MV-4-11 (cell line): Measurements from ENCODE around the gene SULF2.

Experiments
- DNase-seq: peaks from one replicate; lab custom pipeline; 2025; lab: John Stamatoyannopoulos, UW

SULF2 gene

DNA sequence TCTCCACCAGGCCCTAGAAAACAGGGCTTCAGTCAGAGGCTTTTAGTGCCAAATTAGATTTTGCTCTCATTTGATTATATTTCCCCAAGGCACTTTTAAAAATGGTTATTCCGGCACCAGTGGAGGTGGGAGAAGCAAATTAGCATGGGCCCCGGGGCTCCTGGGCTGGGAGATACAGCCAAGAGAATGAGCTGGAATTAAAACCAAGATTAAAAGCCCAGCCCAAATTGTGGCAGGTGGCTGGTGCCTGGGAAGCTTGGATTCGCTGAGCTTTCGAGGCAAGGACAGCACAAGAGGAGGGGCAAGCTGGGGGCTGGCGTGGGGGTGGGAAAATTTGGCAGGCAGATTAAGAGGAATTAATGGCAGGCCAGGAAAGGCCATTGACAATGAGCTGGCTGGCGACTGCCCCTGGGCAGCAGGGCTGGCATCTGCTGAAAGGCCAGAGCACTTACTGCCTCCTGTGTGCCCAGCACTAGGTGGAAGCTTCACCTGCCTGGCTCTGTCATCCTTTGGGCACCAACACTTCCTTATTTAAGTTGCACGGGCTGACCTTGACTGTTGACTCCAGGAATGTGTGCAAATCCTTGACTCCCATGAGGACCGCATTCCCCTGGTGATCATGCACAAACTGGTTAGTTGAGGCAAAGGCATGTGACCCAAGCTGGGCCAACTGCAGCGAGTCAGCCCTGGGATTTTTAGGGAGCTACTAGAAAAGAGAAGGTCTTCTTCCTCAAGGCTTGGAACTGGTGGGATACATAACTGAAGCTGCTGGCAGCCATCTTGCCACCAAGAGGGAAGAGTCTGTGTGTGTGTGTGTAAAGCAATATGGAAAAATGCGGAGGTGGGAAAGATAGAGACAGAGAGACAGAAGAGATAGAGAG lies 76.1 kb downstream of the SULF2 start:
- no peak for DNase-seq

DNA sequence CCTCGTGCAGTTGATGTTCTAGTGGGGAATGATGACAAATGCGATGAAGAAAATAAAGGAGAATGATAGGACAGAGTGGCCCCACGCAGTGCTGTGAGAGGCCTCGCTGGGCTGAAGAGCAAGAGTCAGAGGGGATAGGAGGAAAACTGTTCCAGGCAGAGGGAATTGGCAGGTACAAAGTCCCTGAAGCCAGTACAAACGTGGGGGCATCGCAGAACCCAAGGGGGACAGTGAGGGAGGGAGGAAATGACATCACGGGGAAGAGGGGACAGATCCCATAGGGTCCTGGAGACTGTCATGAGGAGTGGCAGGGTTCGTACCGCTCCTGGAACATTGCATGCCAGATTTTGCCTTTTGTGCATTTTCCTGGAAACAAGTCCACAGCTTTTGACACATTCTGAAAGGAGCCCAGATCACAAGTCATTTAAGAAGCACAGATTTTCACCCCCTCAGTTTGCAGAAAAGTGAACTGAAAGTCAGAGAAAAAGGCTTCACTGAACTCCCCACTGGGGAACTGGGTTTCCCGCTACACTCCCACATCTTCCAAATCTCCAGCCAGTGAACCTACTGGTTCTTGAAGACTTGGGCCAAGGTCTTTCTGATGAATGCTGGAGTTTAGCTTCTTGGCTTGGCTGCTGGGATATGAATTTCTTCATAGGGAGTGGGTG lies 77.0 kb downstream of the SULF2 start:
- peak; percentile 72 for DNase-seq

DNA sequence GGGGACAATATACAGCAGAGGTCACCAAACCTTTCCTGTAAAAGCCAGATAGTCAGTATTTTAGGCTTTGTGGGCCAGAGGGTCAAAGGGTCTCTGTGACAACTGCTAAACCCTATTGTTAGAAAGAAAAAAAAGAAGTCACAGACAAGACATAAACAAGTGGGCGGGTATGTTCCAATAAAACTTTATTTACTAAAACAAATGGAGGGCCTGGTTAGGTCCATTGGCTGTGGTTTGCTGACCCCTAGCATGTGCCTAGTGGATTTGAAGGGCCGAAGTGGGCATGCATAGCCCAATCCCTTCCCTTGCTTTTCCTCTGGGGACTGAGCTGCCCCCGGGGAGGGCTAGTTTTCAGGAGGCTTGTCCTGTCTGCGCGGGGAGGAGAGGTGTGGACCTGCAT lies 78.9 kb downstream of the SULF2 start:
- no peak for DNase-seq

DNA sequence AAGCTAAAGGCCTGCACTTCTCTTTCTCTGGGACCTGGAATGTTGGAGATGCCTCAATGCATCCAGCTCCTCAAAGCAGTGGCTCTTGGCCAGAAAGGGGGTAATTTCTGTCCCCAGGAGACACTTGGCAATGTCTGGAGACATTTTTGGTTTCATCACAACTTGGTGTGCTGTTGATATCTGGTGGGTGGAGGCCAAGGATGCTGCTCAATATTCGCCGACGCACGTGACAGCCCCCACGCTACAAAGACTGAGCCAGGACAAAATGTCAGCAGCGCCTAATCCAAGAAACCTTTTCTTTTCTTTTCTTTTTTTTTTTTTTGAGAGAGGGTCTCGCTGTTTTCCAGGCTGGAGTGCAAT lies 79.8 kb downstream of the SULF2 start:
- DNase-seq = no peak

DNA sequence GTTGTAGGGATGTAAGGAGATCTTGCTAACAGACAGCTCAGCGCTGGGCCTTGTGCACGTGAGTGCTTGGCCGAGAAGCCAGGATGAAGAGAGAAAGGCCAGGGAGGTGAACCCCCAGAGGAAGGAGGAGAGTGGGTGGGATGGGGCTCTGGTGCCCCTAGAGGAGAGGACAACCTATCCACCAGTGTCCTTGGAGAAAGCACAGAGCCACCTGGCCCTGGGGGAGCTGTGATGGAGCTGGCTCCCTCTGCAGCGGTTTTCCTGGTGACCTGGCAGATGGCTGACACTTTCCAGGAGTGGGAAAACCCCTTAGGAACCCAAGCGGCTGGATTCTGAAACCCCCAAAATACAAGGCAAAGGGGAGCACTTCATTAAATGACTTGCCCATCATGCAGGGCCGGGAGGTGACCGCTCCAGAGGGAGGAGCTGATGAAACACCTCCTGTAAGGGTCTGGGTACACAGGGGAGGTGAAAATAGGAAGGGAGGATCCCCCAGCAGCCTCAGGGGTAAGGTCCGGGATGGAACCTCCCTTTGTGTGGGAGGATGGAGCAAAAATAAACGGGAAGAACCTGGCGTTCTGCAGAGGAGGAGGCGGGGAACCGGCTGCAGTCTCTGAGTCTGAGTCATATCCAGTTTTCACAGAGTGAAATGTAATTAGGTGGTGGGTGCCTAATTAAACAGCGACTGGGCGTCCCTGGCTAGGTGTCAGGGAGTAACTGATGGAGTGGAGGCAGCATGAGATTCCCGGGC lies 80.4 kb downstream of the SULF2 start:
- no peak for DNase-seq

DNA sequence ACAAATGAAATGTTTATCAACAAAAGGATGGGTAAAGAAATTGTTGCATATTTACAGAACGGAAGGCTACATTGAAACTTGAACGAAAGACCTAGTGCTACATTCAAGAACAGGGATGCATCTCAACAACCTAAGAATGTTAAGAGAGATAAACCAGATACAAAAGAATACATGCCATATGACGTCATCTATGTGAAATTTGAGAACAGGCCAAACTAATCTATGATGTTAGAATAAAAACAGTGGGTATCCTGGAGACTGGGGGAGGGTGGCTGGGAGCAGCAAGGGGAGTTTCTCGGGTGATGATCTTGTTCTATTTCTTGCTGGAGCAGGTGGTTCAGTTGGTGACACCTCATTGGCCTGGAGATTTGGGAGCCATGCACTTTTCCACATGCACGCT lies 81.5 kb downstream of the SULF2 start:
- DNase-seq = no peak

DNA sequence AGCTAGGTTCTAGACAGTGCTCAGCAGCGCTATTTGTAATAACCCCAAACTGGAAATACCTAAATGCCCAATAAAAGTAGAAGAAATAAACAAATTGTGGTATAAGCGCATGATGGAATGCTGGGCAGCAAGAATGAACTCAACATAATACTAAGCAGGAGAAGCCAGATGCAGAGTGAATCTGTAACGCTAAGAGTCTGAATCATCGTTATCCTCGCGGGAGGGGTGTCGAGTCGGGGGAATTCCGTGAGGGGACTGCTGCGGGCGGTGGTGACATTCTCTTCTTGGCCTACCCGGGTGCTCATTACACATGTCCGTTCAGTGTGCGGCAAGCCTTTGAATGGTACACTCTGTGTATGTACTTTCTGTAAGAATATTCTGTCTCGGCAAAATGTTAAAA lies 83.7 kb downstream of the SULF2 start:
- no peak for DNase-seq

DNA sequence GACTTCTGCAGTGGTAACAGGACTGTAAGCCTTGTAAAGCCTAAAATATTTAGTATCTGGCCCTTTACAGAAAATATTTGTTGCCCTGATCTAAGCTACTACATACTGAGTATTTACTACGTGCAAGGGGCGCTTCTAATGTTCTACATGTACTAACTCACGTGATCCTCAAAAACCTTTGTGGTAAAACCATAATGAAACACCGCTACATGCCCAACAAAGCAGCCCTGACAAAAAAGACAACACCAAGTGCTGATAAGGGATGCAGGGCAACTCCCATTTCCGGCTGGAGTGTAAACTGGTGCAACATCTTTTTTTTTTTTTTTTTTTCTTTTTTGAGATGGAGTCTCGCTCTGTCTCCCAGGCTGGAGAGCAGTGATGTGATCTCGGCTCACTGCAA lies 85.0 kb downstream of the SULF2 start:
- no peak for DNase-seq

DNA sequence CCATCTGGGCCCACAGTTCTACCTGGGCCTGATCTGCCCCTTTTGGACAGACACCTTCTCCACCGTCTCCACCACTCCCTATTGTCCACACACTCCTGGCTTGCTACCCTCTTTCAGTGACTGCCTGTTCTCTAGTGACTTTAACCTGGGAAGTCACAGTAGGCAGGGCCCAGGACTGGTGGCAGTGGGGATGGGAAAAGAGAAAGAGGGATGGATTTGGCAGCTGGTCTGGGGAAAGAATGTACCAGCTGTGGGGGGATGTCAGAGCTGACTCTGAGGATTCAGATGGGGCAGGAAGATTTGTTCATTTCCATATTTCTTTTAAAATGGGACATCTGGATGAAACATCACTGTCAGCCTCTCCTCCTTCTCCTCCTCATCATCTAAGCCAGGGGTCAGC lies 85.5 kb downstream of the SULF2 start:
- no peak for DNase-seq

DNA sequence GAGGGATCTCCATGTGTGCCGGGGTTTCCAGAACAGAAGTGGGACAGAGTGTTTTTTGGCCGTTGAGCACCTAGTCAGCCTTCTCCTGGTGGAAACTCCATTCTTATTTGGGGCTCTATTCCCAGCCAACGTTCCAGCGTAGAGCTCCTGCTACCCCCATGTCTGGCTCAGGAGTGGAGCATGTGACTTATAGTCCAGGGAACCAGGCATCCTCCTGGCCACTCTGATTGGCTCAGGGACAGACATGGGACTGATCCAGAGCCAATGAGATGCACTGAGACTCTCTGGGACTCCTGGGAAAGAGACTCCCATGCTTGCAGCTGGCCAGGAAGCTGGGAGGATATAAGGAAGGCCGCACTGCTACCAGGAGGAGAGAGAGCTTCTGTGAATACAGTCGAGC lies 87.1 kb downstream of the SULF2 start:
- no peak for DNase-seq

DNA sequence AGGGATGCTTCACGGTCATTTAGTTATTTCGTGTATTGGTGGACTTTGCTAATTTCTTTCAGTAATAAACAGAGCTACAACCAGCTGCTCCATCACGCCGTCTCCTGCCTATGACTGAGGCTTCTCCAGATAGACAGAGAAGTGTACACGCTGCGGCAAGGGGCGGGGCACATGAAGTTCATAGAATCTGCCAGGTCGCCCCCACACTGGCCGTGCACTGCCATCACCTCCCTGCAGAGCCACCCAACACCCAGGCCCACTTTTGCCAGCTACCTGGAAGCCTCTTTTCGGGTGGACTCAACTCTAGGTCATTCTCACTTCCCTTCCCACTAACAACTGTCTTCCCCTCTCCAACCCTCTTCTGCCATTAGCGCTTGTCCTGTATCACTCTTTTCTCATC lies 88.4 kb downstream of the SULF2 start:
- peak; percentile 45 for DNase-seq

DNA sequence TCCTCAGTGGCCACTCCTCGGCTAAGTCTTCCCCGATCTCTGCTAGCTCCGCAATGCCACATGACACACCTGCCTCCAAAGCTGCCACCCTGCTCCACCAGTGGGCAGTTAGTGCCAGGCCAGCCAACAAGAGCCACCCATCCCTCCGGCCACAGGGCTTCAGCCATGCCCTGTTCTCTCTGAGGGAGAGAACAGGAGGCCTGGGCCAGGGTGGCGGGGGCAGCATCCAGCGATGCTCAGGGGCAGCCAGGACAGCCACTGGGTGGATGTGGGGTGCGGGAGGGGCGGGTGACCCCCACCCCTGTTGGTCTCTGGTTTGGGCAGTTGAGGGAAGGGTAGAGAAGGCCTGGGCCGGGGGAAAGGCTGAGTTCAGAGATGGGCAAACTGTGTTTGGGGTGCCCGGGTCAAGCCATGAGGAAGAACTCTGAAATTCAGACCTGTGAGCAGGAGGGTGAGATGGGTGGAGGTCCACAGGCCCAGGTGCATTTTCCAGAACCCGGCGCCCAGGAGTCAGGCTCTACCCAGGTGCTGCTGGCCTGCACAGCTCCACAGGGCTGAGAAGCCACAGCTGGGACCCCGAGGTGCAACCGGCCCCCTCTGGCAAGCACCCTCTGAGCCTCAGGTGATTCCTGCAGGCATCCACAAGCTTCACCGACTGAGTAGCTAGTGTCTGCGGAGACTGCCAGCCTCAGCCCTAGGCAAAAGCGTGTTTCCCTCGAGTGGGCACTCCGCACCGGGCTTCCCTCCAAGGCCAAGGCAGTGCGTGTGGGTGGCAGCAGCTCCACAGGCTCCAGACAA lies 91.1 kb downstream of the SULF2 start:
- DNase-seq = no peak

DNA sequence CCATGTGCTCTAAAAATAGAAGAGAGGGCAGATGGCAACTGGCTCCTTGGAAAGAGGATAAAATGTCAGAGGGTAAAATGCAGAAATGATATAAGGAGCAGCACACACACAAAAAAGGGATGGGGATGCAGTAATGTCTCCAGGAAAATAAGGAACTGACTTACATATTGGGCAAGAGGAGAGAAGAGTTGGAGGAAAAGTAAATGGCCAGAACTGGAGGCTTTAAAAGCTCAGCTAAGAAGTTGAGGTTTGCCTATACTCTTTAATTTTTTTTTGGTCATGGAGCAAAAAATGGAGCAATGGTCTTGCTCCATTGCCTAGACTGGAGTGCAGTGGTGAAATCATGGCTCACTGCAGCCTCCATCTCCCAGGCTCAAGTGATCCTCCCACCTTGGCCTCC lies 93.7 kb downstream of the SULF2 start:
- DNase-seq = peak; percentile 85

DNA sequence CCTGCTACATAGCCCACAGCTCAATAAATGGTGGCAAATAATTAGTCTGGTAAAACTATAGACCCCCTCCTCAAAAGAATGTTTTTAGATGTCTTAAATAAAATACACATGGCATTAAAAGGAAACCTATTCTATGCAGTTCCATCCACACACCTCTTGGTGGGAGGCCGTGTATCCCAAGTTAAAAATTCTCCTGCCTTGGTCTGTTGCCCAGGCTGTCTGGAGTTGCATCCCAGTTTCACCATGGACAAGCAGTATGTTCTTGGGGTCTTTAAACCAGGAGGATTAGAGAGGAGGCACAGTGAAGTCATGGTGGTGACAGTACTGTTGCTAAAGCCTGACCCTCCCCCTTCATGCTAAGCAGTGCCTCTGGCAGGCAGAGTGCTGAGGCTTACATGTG lies 95.5 kb downstream of the SULF2 start:
- no peak for DNase-seq

DNA sequence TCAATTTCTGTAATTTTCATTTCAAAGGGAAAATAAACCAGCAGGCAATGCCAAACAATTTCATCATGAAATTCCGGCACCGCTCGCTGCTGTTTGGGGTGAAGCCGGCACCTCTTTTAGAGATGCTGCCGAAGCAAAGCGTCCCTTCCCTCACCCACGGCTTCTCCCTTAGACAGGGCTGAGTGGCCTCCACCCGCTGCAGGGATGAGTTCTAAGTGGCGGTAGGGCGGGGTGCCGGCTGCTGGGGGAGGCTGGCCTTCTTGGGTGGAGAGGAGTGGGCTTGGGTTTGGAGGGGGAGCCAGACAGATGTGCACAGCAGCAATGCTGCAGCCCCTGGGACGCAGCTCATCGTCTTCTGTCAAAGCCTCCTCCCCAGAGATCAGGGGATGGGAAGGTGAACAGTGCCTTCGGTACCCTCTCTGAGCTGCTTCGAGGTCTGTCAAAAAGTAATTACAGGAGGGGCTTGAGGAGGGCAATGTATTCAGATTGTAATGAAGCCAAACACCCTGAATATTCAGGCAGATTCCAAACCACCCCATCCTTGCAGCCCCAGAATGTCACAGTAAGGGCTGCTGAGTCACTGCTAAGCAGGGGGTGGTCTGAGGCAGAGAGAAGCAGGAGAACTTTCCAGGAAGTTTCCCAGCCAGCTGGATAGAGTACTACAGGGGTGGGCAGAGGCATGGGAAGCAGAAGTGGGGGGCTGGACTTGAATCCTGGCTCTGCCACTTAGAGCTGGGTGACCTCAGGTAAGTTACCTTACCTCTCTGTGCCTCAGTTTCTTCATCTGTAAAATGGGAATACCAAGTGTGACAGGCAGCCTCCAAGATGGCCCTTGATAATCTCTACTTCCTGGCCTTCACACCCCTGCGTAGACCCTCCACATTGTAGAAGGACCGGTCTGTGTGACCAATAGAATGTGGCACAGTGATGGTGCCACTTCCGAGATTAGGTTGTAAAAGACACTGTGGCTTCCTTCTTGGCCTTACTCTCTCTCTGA lies 96.6 kb downstream of the SULF2 start:
- DNase-seq = no peak

DNA sequence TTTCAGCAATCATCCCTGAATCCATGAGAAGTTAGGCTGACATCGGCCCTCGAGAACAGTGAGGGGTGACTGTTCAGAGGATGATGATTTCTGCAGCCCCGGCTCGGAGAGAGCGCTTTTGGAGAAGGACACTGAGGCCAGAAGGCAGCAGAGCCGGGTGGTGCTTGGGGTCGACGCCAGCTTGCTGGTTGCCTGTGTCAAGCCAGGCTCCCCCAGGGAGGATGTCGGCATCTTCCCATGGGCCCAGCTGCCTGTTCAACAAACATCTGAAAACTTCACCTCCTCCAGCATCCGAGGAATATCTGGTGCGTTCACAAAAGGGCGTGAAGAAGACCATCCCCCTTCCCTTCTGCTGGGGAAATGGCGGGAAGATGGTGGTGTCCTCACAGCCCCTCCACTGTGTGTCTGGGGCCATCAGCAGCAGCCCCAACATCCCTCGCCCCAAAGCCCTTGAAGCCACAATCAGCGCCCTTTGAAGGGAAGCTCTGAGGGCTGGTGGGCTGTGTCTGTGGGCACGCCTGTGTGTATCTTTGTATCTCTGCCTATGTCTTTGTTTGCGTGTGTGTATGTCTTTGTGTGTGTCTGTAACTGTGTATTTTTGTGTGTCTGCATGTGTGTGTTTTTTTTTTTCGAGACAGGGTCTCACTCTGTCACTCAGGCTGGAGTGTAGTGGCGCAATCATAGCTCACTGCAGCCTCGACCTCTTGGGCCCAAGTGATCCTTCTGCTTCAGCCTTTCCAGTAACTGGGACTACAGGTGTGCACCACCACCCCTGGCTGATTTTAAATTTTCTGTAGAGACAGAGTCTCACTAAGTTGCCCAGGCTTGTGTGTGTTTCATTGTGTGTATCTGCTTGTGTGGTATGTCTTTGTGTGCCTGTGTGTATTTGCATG lies 97.9 kb downstream of the SULF2 start:
- DNase-seq = no peak

DNA sequence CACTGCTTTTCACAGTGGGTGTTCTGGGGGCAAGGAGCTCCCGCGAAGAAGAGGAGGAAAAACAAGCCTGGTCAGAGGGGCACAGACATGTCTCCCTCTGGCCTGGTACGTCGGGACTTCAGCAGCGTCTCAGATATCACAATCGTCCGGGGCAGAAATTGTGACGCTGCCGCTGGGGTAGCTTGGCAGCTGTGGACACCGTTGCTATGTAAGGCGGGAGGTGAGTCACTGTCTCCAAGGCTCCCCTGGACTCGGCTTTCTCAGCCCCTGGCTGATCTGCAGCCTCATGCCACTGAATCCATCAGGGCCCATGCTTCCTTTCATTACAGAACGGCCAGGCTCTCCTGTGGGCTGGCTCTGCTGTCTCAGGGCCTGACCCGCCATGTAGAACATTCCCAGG lies 98.7 kb downstream of the SULF2 start:
- no peak for DNase-seq

DNA sequence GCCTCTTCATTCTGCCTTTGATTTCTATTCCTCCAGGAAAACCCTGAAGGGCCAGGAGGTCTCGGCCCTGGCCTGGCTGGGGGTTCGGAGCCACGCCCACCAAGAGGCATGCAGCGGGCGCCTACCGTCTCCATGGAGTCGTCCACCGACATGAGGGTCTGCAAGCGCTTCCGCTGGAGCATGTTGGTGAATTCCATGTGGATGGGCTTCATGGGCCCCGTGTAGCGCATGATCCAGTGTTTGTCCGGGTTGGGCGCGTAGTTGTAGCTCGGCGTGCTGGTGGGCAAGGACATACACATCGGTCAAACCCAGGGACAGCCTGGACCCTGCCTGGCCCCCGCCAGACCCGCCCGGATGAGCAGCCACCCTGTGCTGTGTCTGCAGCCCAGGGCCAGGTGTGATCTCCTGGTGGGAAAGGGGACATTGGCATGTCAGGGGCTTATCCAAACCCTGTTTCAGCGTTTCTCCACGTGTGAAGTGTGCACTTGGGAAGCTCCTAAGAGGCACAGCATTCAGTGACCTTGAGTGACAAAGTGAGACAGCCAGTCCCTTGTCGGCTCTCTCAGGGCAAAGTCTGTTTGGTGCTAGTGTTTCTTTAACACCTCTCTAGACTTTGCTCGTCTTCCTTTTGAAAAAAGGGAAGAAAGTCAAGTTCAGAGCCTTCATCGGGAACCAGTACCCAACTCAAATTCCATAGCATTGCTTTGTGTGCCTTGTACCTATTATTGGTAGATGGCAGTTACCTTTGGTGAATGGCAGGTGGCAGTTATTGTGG lies 100.8 kb downstream of the SULF2 start:
- DNase-seq = no peak

DNA sequence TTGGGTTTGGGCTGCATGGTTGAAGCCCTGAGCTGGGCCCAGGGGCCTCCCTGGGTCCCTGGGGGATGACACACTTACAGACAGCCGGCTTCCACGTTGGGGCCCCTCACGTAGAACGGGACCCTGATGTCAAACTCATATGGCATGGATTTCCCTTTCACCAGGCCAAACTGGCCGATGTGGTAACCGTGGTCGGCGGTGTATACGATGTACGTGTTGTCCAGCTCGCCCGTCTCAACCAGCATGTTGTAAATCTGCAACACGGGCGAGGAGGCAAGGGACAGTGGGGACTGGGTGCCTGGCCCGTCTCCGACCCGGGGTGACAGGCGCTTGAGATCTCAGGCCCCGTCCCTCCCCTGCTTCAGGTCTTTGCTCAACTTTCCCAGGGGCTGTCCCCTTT lies 102.4 kb downstream of the SULF2 start:
- DNase-seq = no peak
